ENCODE results near the gene P2RX1.

P2RX1 gene

DNA sequence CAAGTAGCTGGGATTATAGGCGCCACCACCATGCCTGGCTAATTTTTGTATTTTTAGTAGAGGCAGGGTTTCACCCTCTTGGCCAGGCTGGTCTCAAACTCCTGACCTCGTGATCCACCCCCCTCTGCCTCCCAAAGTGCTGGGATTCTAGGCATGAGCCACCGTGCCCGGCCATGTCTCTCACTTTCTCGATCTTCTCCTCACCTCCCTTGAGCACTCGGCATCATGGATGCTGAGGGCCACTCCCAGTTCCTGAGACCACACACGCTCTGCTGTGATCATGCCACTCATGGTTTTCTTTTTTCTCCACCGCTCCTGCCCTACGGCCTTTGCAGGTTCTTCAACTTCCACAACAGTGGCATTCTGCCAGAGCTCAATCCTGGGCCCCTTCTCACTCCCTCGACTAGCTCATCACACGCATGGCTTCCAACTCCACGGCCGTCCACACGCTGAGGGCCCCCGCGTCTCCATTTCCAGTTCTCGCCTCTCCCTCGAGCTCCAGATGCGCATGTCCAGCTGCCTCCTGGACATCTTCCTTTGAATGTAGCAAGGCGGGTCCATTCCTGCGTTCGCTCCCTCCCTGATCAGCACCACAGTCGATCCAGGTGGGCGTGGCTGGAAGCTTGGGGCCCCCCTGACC, 64.7 kb downstream of the P2RX1 start:
- H3K4me3 ChIP-seq (ENCODE audit: extremely low read depth, insufficient read depth, low read length, poor library complexity, severe bottlenecking): no peak overlapping the region
- no peaks in the 10 kb centered on the region for H3K36me3 ChIP-seq (ENCODE audit: control insufficient read depth, insufficient read depth, low read length)
- no peaks in the 10 kb centered on the region for H3K4me1 ChIP-seq (ENCODE audit: control insufficient read depth, insufficient read depth, low read length, poor library complexity, severe bottlenecking)
- WGBS, 2 experiments (ENCODE audit: insufficient coverage in 2 of 2): 85 to 90% methylated on average over 22 to 24 of the region's 24 CpGs
- H3K27ac ChIP-seq (ENCODE audit: low read depth, low read length, severe bottlenecking): no peak overlapping the region
- H3K9me3 ChIP-seq (ENCODE audit: control insufficient read depth, low read length): no peaks in the 10 kb centered on the region

- Histone ChIP-seq H3K9me3 (ENCODE audit: control insufficient read depth, low read length) (no peaks in the 10 kb centered on the region), H3K27ac (ENCODE audit: low read depth, low read length, severe bottlenecking) (no peak overlapping the region), H3K4me3 (ENCODE audit: extremely low read depth, insufficient read depth, low read length, poor library complexity, severe bottlenecking) (no peak overlapping the region), H3K36me3 (ENCODE audit: control insufficient read depth, insufficient read depth, low read length) (peaks cover 12% of the 10 kb centered on the region), H3K4me1 (ENCODE audit: control insufficient read depth, insufficient read depth, low read length, poor library complexity, severe bottlenecking) (no peaks in the 10 kb centered on the region)
- 87 to 98% methylated on average over 4 to 6 of the region's 9 CpGs for WGBS, 2 experiments (ENCODE audit: insufficient coverage in 2 of 2)
Measured at GRCh38 chr17:3848229-3848835, 67.9 kb downstream of the P2RX1 start.

- Histone ChIP-seq H3K4me3 (ENCODE audit: extremely low read depth, insufficient read depth, low read length, poor library complexity, severe bottlenecking) (no peak overlapping the region), H3K4me1 (ENCODE audit: control insufficient read depth, insufficient read depth, low read length, poor library complexity, severe bottlenecking) (no peaks in the 10 kb centered on the region), H3K9me3 (ENCODE audit: control insufficient read depth, low read length) (no peaks in the 10 kb centered on the region), H3K27ac (ENCODE audit: low read depth, low read length, severe bottlenecking) (no peak overlapping the region), H3K36me3 (ENCODE audit: control insufficient read depth, insufficient read depth, low read length) (peaks cover 24% of the 10 kb centered on the region)
- WGBS, 2 experiments (ENCODE audit: insufficient coverage in 2 of 2): 92 to 98% methylated on average over 7 to 9 of the region's 9 CpGs
Measured at GRCh38 chr17:3847165-3847670, 69.0 kb downstream of the P2RX1 start.

Measured in mesodermal cell (in vitro differentiated cells).